NB4 (cell line): Measurements from ENCODE around the gene TNIP3.

ENCODE experiments used
- CTCF ChIP-seq: IDR thresholded peaks from one replicate; pipeline ENCODE4 v1.5.1; 2012; ENCODE audit warnings: low read depth, low read length
- MYC ChIP-seq: IDR thresholded peaks from 2 replicates; pipeline ENCODE4 v1.6.1; 2011; ENCODE audit warnings: low read depth, low read length
- POLR2A ChIP-seq: IDR thresholded peaks from 2 replicates; pipeline ENCODE4 v1.6.1; 2011; ENCODE audit warnings: mild to moderate bottlenecking; ENCODE audit not compliant: insufficient read length; ENCODE audit errors: extremely low read depth

- TF ChIP-seq POLR2A (no peak), MYC (no peak), CTCF (no peak)
These were observed 21.0 kb downstream of the TNIP3 start for GRCh38 chr4:121143131-121143530.
